Bronchial smooth muscle cell (primary cell): ENCODE results near the gene GIMAP5. TPM values are rescaled to one million over a fixed set of nuclear protein-coding genes. Genes with fewer than 3 reads are reported as not detected.

ENCODE experiments used
- total RNA-seq: library from RNA; depleted of rRNA; stranded (reverse); fragments of >200 nt; gene quantifications from 2 replicates; pipeline ENCODE4 v1.2.1, GENCODE V29; 2014

GIMAP5 gene
- total RNA-seq: not detected in 2 replicates

DNA sequence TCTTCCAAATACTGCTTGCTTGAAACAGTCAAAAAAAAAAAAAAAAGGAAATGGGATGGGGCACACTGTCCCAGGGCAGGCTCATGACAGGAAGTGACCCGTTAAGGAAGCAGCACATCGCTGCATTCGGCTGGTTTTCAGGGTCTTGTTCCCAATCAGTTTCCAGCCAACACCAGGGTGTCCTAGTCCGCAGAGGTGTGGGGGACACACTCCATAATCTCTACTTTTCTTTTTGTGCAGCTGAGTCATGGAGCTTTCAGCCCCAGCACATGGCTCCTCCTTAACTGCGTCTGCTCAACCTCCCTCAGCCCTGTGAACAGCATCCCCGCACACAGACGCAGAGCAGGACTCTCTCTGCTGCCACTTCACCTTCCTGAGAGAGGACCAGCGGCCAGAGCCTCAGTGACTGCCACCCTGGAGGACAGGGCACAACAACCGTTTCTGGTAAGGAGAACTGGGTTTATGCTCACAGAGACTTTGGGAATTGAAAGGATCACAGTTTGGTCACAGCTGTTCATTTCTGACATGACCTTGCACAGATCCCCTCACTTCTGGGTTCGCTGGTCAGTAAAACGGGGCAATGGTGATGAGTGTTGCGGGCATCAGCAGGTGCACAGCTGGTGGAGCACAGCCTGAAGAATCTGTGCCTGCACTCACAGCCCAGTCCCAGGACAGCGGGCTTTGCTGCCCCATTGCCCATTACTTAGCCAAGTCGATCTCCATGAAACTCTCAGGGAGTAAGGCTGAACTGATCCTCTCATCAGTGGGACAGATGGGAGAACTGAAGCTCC, at the start of gene GIMAP5:
GIMAP5 (plus strand) TSS at position 154 of the 791 bp plus-strand sequence. CDS start 3,467 bp downstream, outside the sequence.

DNA sequence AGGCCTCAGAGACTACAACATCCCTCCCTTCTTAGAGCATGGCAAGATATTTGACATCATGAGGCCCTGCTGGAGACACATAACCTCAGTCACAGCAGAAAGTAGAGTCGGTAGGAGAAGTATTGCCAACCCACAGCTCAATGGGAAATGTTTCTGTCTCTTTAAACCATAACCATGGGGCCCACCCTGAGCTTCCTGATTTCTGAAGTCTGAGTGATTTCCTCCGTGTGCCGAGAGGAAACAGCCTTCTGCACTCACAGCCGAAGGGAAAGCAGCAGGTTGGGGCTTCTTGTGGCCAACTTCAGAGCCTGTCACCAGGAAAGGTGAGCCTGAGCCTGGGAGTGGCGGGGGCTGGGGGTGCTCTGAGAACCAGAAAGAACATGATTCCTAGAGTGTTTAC, 20.9 kb upstream of the GIMAP5 start, which contains the start of gene GIMAP1:
GIMAP1 (plus strand) TSS at position 246 of the 400 bp plus-strand sequence. CDS start 2,435 bp downstream, outside the sequence.

Other genes starting within 250 kb of the GIMAP5 start
- not detected in 2 replicates for gene GIMAP7, start 222.5 kb upstream of the GIMAP5 start, total RNA-seq
- gene GIMAP4, start 170.0 kb upstream of the GIMAP5 start, total RNA-seq: 0.09 TPM in 1 of 2 replicates, not detected in the other
- not detected in 2 replicates for gene GIMAP6, start 105.0 kb upstream of the GIMAP5 start, total RNA-seq
- gene GIMAP2, start 51.7 kb upstream of the GIMAP5 start, total RNA-seq: under 0.01 and 0.17 TPM in 2 replicates
- 0.09 TPM in 1 of 2 replicates, not detected in the other for gene GIMAP1, start 20.8 kb upstream of the GIMAP5 start, total RNA-seq
- gene TMEM176B, start 62.9 kb downstream of the GIMAP5 start, total RNA-seq: 0.09 TPM in 1 of 2 replicates, not detected in the other
- not detected in 2 replicates for gene TMEM176A, start 63.4 kb downstream of the GIMAP5 start, total RNA-seq
- not detected in 2 replicates for gene AOC1, start 115.1 kb downstream of the GIMAP5 start, total RNA-seq
- gene KCNH2, start 240.9 kb downstream of the GIMAP5 start, total RNA-seq: under 0.01 and 0.17 TPM in 2 replicates